HG03432 (cell line): ENCODE measurements around the gene NFATC1.
"Not testable (repeated sequence)": the region's sequence is repeated elsewhere in the genome, so short reads cannot be mapped to it uniquely, and the experiment has no call there.

Experiments
- ATAC-seq: cut with Tn5 transposase; IDR thresholded peaks from one replicate; pipeline ENCODE4 v1.9.1; 2021; ENCODE audit warnings: mild to moderate bottlenecking, moderate library complexity; ENCODE audit not compliant: unreplicated experiment

NFATC1 gene

GRCh38 chr18:79498662-79499061 is 102.9 kb downstream of the NFATC1 start:
- ATAC-seq, result no peak

GRCh38 chr18:79501006-79501405 is 105.3 kb downstream of the NFATC1 start:
- ATAC-seq, result no peak

GRCh38 chr18:79502782-79503181 is 107.1 kb downstream of the NFATC1 start:
- no peak for ATAC-seq

GRCh38 chr18:79503406-79503805 is 107.7 kb downstream of the NFATC1 start:
- ATAC-seq, result no peak

- no peak for ATAC-seq
Measured at GRCh38 chr18:79504034-79504433, 108.3 kb downstream of the NFATC1 start.

- not testable (repeated sequence) for ATAC-seq
Measured at GRCh38 chr18:79504495-79504894, 108.8 kb downstream of the NFATC1 start.

GRCh38 chr18:79505465-79505864 is 109.7 kb downstream of the NFATC1 start:
- not testable (repeated sequence) for ATAC-seq

- no peak for ATAC-seq
Measured at GRCh38 chr18:79506191-79507075, 110.7 kb downstream of the NFATC1 start.

- ATAC-seq, result no peak
Measured at GRCh38 chr18:79507076-79507545, 111.4 kb downstream of the NFATC1 start.

- ATAC-seq, result no peak
Measured at GRCh38 chr18:79507546-79508480, 112.1 kb downstream of the NFATC1 start.

- ATAC-seq, result no peak
Measured at GRCh38 chr18:79508565-79509535, 113.1 kb downstream of the NFATC1 start.

GRCh38 chr18:79509536-79509930 is 113.8 kb downstream of the NFATC1 start:
- ATAC-seq, result no peak

- no peak for ATAC-seq
Measured at GRCh38 chr18:79510046-79510685, 114.4 kb downstream of the NFATC1 start.

- no peak for ATAC-seq
Measured at GRCh38 chr18:79510731-79511241, 115.1 kb downstream of the NFATC1 start.

GRCh38 chr18:79511271-79511670 is 115.5 kb downstream of the NFATC1 start:
- ATAC-seq, result no peak

- no peak for ATAC-seq
Measured at GRCh38 chr18:79511671-79512301, 116.1 kb downstream of the NFATC1 start.

- ATAC-seq, result no peak
Measured at GRCh38 chr18:79512461-79513380, 117.0 kb downstream of the NFATC1 start.
